NCI-H748 treated with DMSO at 0.1 percent for 48 hours (cell line): ENCODE data around the gene BICD1.
"Not testable (repeated sequence)": the region's sequence is repeated elsewhere in the genome, so short reads cannot be mapped to it uniquely, and the experiment has no call there.

Experiments
- DNase-seq: peaks from one replicate; lab custom pipeline; 2025; lab: John Stamatoyannopoulos, UW

The BICD1 gene

GRCh38 chr12:32106517-32107358, at the start of gene BICD1:
BICD1 (plus strand) TSS chr12:32106847; CDS start chr12:32107332, 485 bp downstream.
- peak; percentile 81 for DNase-seq

GRCh38 chr12:32061033-32061432, 45.6 kb upstream of the BICD1 start:
- no peak for DNase-seq

- no peak for DNase-seq
Measured at GRCh38 chr12:32062881-32063280, 43.8 kb upstream of the BICD1 start.

GRCh38 chr12:32063796-32064195, 42.9 kb upstream of the BICD1 start:
- DNase-seq = no peak

DNA sequence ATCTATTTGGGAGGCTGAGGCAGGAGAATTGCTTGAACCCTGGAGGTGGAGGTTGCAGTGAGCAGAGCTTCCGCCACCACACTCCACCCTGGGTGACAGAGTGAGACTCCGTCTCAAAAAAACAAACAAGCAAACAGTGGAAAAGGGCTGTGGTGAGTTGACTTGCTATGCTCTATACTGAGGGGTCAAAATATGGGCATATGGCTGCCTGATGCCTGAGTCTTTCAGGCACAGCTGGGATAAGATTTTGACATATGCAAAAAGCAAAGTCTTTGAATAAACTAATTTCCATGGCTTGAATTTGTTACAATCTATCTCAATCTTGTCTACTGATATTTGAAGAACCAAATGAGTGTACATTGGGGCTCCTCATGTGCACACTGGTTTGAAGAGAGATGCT, 40.4 kb upstream of the BICD1 start:
- DNase-seq = no peak

GRCh38 chr12:32069071-32069470, 37.6 kb upstream of the BICD1 start:
- DNase-seq = no peak

GRCh38 chr12:32069731-32070130, 36.9 kb upstream of the BICD1 start:
- DNase-seq = no peak

DNA sequence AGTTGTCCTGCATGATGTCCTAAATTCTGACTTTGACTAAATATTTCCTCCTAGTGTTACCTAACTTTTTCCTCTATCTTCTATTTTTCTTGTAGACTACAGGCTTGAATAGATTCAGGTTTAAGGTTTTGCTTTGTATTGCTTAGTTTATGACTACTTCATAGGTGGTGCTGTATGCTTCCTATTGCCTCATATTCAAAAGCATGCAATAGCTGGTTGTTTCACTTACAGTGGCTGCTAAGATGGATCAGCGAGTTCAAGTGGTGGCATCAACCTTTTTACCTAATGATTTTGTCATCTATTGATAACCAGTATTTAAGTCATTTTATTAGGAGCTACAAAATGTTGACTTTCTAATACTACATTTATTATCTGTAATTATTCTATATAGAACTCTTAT, 36.3 kb upstream of the BICD1 start:
- DNase-seq = no peak

DNA sequence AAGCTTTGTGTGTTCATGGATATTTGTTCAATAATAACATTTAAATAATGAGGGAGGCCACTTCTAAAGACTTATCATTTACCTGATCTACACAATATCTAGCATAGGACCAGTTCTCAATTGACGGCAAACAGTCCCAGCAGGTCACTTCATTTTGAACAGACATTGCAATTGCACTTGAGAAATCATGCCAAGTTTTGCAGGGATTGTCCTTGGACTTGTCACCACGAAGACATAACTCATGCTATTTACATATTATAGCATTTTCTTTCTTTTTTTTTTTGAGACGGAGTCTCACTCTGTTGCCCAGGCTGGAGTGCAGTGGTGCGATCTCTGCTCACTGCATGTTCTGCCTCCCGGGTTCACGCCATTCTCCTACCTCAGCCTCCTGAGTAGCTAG, 34.5 kb upstream of the BICD1 start:
- no peak for DNase-seq

GRCh38 chr12:32074432-32074831, 32.2 kb upstream of the BICD1 start:
- DNase-seq = no peak

GRCh38 chr12:32076941-32077340, 29.7 kb upstream of the BICD1 start:
- DNase-seq = no peak

- no peak for DNase-seq
Measured at GRCh38 chr12:32080435-32080834, 26.2 kb upstream of the BICD1 start.

DNA sequence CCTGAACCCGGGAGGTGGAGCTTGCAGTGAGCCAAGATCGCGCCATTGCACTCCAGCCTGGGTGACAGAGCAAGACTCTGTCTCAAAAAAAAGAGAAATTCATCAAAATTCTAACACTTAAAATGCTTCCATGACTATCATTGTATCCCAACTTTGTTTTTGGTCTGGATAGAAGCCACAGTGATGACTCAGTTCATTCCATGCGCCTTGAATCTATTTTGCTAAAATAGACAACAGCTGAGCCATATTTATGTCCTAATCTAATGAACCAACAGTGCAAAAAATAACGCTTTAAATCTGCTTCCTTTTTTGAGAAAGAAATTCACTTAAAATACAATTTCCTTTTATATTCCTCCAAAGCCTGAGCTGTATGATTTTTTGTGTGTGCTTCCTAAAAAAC, 23.2 kb upstream of the BICD1 start:
- no peak for DNase-seq

DNA sequence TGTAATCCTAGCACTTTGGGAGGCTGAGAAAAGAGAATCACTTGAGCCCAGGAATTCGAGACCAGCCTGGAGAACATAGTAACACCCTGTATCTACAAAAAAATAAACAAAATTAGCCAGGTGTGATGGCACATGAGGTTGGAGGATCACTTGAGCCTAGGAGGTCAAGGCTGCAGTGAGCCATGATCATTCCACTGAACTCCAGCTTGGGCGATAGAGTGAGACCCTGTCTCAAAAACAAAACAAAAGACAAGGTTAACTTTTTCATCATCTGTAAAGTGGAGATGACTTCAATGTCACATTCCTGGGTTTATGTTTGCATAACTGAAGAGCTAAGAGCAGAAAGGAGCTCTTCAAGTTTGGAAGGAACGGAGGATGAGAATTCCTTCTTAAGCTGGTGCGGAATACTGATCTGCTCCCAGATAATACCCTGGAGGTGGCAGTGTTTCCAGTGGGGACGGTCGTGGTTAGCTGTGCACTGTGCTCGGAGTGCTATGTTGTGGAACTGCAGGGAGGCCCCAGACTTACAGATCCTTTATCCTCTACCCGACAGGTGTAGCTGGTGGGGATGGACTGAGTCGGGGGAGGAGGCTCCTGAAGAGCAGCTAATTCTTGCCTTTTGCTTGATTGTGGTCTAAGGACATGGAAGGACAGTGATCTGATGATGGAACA, 22.5 kb upstream of the BICD1 start:
- DNase-seq = no peak

GRCh38 chr12:32084753-32085152, 21.9 kb upstream of the BICD1 start:
- no peak for DNase-seq

DNA sequence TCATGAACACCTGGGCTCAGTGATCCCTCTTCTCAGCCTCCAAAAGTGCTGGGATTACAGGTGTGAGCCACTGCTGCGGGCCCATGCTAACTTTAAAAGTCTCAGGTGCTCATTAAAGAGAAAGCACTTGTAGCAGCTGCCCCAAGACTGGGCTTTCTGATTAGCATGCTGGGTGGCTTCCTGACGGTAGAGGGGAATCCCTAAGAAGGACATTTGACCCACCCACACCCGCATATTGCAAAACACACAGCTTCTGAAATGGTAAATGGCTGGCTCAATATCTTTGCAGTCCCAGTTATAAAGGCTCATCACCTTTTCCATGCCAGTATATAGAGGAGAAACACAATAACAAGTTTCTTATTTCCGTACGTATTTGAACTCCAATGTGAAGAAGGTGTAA, 19.3 kb upstream of the BICD1 start:
- no peak for DNase-seq

GRCh38 chr12:32089156-32089555, 17.5 kb upstream of the BICD1 start:
- DNase-seq = no peak

- DNase-seq = no peak
Measured at GRCh38 chr12:32089586-32089985, 17.1 kb upstream of the BICD1 start.

DNA sequence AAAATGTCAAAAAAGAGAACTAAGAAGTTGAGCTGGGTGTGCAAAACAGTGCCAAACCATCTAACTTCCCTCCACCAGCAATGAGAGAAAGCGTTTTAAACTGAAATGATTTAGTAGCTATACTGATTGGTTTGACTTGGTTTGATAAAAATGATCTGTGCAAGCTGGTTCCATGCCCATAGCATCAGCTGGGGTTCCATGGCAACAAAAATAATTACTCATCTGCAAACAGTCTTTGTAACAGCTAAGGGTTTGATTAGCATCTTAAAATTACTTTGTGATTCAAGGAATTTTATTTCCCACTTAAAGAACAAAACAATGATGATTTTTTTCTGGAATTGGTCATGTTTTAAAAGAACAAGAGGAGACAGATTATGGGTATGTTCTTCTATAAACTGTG, 15.0 kb upstream of the BICD1 start:
- no peak for DNase-seq

- DNase-seq = peak; percentile 77
Measured at GRCh38 chr12:32098112-32098511, 8.5 kb upstream of the BICD1 start.

DNA sequence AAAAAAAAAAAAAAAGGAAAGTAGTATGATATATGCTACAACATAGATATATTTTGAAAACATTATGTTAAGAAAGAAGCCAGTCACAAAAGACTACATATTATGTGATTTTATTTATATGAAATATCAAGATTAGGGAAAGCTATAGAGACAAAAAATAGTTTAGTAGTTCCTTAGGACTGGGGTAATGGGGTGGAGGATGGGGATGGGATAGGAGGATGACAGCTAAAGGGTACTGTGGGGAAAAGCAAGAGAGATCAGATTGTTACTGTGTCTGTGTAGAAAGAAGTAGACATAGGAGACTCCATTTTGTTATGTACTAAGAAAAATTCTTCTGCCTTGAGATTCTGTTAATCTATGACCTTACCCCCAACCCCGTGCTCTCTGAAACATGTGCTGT, 7.4 kb upstream of the BICD1 start:
- DNase-seq = not testable (repeated sequence)

GRCh38 chr12:32100361-32100760, 6.3 kb upstream of the BICD1 start:
- DNase-seq = no peak

- no peak for DNase-seq
Measured at GRCh38 chr12:32100888-32101287, 5.8 kb upstream of the BICD1 start.

- DNase-seq = no peak
Measured at GRCh38 chr12:32102234-32102633, 4.4 kb upstream of the BICD1 start.
